Body of pancreas (tissue), 4 donors: Measurements from ENCODE around the gene SIPA1L3.

Experiments used
- POLR2A ChIP-seq, 3 donors: fragments of 450-650 bp; IDR thresholded peaks; one replicate each; pipeline ENCODE4 v1.6.1; 2016; ENCODE audit warnings: antibody characterized with exemption in 3 of 3, mild to moderate bottlenecking in 2 of 3
- TF ChIP-seq, protein P1 (sequence below), 7 experiments: fragments of 450-650 bp in 4 of 7; fragments of 200-600 bp in 3 of 7; sonication (generic) in 3 of 7; IDR thresholded peaks; one replicate each; pipeline ENCODE4 v1.5.1; 2016 to 2019; ENCODE audit warnings: antibody characterized with exemption in 7 of 7

GRCh38 chr19:38211151-38211591 lies 304.2 kb downstream of the SIPA1L3 start:
- TF ChIP-seq, protein P1, sequence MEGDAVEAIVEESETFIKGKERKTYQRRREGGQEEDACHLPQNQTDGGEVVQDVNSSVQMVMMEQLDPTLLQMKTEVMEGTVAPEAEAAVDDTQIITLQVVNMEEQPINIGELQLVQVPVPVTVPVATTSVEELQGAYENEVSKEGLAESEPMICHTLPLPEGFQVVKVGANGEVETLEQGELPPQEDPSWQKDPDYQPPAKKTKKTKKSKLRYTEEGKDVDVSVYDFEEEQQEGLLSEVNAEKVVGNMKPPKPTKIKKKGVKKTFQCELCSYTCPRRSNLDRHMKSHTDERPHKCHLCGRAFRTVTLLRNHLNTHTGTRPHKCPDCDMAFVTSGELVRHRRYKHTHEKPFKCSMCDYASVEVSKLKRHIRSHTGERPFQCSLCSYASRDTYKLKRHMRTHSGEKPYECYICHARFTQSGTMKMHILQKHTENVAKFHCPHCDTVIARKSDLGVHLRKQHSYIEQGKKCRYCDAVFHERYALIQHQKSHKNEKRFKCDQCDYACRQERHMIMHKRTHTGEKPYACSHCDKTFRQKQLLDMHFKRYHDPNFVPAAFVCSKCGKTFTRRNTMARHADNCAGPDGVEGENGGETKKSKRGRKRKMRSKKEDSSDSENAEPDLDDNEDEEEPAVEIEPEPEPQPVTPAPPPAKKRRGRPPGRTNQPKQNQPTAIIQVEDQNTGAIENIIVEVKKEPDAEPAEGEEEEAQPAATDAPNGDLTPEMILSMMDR (IDR thresholded peaks at IDR 0.05), result no peak
- no peak for TF ChIP-seq POLR2A (IDR thresholded peaks at IDR 0.05)
